ENCODE results near the gene LEKR1.
"Not testable (repeated sequence)": the region's sequence is repeated elsewhere in the genome, so short reads cannot be mapped to it uniquely, and the experiment has no call there.

Gene LEKR1

DNA sequence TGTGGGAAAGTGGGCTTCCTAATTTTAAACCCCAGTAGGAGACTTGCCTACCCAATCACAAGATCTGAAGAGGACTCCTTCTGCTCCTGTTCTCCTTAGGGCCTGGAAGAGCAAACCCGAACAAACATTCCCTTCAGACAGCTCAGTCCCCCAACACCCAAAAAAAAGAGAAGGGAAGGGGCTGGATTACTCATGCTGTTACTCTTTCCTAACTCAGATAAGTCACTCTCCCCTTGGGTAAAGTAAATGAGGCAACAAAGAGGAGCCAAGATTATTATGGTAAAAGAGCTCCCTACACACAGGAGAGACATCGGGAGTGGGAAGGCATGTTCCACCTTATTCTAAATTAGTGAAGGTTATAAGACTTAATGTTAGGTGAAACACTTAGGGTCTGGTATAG, 18.1 kb upstream of the LEKR1 start:
- no peak for DNase-seq

GRCh38 chr3:156811089-156811862, 14.9 kb upstream of the LEKR1 start:
- no peak for DNase-seq

DNA sequence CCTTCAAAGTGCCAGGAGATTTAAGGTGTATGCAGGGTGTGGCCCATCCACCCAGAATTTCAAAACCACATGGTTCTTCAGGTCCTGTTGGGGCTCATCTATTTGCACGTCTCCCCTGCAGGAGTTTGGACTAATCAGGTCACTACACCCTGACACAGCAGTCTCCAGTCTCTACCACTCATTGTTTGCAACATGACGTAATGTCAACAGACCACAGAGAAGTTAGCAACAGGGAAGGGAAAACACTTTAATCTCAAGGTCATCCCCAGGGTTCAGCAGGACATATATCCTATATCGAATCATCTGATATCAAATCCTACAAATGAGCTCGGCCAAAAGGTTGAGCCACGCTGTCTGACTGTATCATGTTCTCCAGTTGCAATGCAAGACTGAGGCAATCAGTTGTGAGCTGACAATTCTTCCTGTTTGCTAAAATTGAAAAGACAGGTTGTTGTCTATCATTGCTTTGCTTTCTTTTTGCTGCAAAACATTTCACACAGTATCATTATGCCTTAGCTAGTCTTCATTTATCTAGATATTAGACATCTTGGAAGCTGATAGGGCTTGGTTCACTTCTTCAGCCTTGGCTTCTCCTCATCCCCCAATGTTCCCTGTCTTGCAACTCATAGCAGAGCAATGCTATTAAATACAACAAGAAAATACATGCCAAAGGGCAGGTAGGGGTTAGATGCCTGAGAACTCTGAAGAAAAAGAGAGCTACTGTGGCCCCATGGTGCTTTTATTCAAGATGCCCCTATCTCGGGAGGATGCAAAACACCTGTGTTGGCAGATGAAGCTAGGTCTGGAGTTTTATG, 13.4 kb upstream of the LEKR1 start:
- peak; percentile 64 for DNase-seq

- no peak for DNase-seq
Observed at GRCh38 chr3:156814295-156814694, 11.9 kb upstream of the LEKR1 start.

GRCh38 chr3:156816091-156816793, 9.9 kb upstream of the LEKR1 start:
- DNase-seq = no peak

DNA sequence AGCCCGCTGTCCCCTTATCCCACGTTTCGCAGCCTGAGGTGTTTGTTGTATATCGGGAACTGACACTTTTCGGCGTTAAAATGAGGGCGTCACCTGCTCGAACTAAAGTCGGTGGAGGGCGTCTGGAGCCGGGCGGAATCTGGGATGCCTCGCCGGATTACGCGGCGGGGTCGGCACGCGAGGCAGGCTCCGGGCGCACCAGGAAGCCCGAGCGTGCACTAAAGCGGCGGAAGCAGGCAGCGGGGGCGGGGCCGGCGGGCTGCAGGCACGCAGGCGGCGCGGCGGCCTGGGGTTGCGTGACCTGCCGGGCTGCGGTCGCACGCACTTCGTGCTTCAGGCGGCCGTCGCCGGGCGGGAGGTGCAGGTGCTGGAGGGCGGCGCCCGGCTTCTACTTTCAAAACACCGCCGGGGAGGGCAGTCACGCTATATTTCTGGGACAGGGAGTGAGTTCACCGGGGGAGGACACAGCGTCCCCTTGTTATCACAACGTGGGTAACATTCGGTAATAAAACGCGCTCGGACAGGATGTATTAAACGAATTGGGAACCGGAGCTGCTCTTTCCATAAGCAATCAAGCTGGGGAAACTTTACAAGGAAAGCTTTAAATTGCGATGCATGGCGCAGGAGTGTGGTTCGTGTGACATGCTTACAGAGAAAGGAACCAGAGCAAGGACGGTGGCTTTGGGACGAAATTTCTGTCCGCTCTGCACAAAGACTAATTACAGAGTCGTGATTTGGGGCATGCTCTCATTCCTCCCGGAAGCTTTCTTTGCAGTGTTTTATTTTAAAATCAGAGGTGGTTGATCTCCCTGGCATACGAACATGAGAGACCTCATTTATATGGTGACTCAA, 9.1 kb upstream of the LEKR1 start:
- DNase-seq = peak; percentile 75

GRCh38 chr3:156817646-156818272, 8.4 kb upstream of the LEKR1 start:
- DNase-seq = no peak

DNA sequence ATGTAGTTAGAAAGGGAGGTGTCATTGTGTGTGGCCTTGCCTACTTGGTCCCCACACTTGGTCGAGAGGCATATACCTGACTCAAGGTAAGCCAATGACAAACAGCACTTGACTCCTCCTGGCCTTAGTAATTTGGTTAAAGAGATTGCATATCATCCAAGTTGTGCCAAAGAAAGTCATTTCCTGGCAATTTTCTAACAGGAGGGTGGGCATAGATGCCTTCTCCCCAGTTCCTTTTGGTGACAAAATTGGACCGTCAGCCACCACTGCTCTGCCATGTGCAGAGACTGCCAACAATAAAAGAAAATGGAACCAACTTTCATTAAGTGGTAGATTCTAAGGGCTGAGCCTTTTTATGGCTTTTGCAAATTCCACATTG, 7.9 kb upstream of the LEKR1 start:
- no peak for DNase-seq

DNA sequence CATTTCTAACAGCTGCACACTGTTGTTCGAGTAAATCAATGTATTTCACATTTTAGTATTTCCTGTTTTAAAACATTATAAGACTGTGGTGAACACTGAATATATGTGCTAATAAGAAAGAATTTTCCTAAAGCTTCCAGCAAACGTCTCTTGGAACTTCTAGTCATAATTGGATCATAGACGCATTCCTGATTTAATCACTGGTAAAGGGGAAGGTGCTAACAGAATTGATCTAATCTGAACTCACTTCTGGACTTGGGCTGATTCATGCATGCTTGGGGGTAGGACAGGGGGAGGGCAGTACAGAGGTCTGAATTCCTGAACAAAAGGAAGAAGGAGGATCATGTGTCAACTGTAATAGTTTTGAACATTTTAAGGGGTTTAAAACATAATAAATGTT, 7.3 kb upstream of the LEKR1 start:
- peak; percentile 74 for DNase-seq

DNA sequence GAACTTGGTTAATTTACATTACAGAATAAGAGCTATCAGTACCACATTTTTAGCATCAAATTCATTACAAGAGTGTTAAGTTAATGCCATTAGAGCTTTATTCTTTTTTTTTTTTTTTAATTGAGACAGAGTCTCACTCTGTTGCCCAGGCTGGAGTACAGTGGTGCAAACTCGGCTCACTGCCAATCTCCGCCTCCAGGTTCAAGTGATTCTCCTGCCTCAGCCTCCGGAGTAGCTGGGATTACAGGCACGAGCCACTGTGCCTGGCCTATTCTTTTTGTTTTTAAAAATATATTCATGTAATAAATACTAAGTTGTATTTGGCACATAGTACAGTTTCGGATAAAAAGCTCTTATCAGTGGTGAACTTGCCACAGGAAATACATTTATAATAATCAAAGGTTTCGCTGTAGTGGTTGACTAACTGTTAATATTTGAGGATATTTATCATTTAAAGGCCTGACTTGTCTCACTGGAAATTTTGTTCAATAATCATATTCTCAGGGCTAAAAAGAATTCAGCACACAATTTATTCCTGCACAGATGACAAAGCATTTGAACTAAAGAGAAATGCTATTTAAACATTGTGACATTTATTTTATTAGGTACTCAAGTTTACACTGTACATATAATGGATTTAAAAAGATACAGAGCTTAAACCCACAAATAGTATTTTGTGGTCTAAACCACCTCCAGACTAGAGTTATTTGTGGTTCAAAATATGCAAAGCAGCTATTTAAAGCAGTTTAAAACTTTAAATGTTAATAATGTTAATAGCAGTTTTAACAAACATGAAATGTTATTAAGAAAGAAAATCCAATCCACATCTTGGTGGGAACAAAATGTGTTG, 6.1 kb upstream of the LEKR1 start:
- DNase-seq = no peak

DNA sequence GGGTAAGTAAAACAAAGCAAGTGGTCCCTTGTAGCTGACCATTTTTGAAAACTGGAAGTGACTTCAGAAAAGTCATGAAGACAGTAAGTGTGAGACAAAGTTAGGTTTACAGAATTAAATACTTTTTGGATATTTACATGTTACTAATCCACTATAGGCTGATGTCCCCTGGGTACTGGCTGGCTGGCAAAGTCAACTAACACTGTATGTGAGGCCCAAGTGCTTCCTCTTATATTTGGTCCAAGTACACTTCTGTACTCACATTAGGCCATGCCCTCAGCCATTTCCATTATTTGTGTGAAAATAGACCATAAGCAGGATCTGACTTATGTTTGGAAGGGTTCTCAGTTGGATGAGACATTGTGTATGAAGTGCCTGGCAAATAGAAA, 5.5 kb upstream of the LEKR1 start:
- DNase-seq = no peak

DNA sequence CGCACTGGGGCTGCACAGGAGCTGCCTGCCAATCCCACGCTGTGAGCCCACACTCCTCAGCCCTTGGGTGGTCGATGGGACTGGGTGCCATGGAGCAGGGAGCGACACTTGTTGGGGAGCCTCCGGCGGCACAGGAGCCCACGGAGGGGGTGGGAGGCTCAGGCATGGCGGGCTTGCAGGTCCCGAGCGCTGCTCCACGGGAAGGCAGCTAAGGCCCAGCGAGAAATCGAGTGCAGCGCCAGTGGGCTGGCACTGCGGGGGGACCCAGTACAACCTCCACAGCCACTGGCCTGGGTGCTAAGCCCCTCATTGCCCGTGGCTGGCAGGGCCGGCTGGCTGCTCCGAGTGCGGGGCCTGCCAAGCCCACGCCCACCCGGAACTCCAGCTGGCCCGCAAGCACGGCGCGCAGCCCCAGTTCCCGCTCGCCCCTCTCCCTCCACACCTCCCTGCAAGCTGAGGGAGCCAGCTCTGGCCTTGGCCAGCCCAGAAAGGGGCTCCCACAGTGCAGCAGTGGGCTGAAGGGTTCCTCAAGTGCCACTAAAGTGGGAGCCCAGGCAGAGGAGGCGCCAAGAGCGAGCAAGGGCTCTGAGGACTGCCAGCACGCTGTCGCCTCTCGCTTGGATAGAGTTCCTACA, 3.4 kb upstream of the LEKR1 start:
- not testable (repeated sequence) for DNase-seq

GRCh38 chr3:156825795-156826143, 384 bp upstream of the LEKR1 start:
- DNase-seq = no peak

DNA sequence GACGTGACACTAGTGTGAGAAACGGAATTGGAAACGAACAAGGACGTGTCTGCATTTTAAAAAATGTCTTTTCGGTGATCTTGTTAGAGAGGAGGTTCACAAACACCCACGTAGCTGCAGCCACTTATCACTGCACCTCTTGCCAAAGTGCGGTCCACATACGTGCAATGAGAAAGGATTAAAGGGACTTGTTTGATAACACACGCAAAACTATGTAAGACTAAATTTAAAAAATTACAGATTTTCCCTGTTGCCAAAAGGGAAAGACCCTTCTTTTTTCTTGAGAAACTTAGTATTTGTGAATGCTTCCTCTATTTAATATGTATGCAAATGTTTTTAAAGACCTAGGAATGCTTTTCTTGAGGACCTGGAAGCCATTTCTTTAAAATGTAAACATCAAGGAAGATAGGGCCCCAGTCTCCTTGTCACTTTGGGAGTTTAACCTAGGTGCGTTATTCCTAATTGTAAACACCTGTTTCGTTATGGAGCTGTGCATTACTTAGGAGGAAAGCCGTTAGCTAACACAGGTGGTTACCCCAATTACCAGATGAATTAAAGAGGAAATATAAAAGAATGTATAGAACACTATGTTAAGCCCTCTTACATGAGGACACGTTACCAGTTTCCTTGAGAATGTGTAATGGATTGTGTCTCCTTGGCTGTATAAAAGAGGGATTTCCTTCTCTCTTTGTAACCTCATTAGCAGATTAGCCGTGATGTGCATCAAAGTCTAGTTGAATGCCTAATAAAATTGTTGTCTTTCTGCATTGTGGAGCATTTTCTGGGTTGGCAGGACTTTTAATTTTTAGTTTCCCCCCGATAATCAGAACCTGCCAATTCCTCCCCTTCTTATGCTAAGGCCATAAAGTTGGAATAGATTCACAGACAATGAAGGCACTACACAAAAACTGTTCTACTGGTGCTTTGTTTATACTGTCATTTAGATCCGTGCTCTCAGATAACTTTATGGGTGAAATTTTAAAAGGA, 1.0 kb downstream of the LEKR1 start:
- DNase-seq = no peak

GRCh38 chr3:156831006-156831405, 4.9 kb downstream of the LEKR1 start:
- no peak for DNase-seq

GRCh38 chr3:156834435-156834834, 8.3 kb downstream of the LEKR1 start:
- no peak for DNase-seq

- DNase-seq = no peak
Observed at GRCh38 chr3:156834962-156835535, 8.9 kb downstream of the LEKR1 start.

GRCh38 chr3:156836701-156837100, 10.5 kb downstream of the LEKR1 start:
- no peak for DNase-seq

GRCh38 chr3:156837115-156837514, 11.0 kb downstream of the LEKR1 start:
- DNase-seq = peak; percentile 24
